ENCODE measurements around the gene DCLK1.
"Not testable (repeated sequence)": the region's sequence is repeated elsewhere in the genome, so short reads cannot be mapped to it uniquely, and the experiment has no call there.

DCLK1 gene

DNA sequence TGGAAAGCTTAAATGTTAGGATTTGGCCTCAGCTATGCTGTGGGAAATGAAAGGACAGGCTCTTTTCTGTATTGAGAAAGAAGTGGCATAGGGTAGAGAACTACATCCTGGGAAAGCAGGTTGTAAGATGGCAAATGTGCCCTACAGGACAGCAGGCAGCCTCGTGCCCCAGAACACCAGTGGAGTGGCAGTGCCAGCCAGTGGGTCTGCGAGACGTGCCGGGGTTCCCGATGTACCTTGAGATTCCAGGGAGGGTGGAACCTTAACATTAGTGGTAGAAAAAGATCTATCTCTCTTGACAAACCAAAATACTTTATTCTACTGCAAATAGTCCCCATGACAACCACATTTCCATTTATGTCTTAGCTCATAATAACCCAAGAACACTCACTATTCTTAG is 42.7 kb downstream of the DCLK1 start:
- in situ Hi-C loops (cut with HindIII; ENCODE audit: low sequenced_read_pairs) = no loop called here

DNA sequence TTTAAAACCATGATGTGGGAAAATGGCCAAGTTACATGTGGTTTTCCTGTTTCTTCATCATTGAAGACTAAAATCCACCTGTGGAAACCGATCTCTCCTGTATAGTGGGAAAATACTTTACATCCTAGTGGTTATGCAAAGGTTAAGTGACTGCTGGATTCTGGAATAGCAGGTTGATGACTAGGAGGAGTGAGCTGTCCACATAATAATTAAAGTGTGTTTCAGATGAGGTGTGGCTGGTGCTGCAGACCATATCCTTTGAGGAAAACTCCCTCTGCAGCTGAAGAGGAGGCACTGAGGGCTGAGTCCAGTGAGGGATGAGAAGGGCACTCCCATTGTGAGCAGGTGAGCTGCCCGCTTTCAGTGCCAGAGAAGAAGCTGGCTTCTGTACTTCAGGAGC is 43.2 kb downstream of the DCLK1 start:
- in situ Hi-C loops (cut with HindIII; ENCODE audit: low sequenced_read_pairs) = no loop called here

DNA sequence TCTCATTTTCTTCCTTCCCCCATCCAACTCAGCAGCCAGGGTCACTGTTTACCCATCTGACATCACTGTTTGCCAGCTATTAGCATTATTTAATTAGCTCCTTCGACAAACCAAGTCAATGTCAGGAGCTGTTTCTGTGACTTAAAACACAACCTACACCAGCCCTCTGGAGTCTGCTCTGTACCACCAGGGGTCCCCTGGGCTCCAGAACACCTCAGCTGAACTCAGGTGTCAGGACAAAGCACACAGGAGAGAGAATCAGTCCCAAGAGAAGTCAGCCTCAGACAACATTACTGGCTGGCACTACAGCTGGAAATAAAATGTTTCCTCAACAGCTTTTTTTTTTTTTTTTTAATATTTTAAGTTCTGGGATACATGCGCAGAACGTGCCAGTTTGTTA is 45.1 kb downstream of the DCLK1 start:
- in situ Hi-C loops (cut with HindIII; ENCODE audit: low sequenced_read_pairs) = no loop called here

DNA sequence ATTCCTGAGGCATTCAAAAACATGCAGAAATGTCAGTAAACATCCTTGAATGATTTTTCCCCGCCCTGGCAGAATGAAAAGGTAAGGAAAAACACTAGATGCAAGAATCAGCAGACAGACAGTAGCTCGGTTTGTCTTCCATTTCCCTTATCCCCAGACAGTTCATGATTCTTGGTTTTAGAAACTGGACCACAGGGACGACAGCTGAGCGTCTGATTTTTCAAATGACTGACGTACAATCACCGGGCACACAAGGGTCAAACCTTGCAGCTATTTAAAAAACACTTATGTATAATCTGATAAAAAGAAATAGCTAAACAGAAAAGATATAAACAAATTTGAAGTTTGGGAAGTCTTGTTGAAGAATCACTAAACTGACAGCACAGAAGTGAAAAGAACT is 47.1 kb downstream of the DCLK1 start:
- in situ Hi-C loops (cut with HindIII; ENCODE audit: low sequenced_read_pairs) = no loop called here

DNA sequence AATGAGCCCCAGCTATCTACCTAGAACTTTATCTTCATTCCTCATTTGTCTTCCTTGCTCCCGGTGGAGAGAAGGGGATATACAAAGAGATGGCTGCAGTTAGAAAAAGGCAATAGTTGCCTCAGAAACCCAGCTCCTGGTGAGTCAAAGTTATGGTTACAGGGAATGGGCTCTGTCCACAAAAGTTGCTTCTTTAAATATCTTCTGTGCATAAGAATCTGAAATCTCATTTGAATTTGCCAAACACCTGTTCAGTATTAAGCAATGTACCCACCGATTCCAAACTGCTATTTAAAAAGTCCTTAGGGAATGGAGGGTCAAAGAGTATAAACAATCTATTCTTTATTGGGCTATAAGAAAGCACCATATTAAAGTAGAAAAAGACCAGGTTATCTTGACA is 48.4 kb downstream of the DCLK1 start:
- in situ Hi-C loops (cut with HindIII; ENCODE audit: low sequenced_read_pairs) = no loop called here

DNA sequence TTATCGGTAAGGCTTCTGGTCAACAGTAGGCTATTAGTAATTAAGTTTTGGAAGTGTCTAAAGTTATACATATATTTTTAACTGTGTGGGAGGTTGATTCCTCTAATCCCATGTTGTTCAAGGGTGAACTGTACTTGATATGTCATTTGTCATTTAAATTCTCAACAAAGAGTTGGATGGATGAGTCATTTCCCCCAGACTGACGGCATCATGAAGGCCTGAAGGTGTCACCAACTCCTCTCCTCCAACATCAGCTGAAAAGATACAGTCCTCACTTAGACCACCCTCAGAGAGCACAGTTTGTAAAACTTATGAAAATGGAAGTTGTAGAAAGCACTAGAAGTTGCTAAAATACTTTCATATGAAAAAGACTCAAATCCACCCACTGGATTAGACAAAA is 48.8 kb downstream of the DCLK1 start:
- in situ Hi-C loops (cut with HindIII; ENCODE audit: low sequenced_read_pairs) = no loop called here

DNA sequence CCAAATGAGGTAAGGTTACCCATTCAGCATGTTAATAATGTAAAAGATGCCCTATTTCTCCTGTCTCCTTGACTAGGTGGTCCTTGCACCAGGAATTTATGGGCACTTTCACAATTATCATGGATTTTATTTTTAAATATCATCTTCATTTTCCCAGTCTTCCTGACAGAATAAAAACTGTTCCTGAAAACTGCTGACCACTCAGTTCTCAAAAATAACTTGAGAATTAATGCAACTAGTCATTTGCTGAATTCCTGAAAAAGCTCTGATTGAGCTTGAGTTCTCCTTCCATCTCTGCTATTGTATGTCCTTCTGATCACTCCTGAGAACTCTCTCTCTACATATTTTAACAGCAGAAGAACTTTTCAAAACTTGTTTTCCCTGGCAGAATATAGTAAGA is 55.0 kb downstream of the DCLK1 start:
- in situ Hi-C loops (cut with HindIII; ENCODE audit: low sequenced_read_pairs) = no loop called here

DNA sequence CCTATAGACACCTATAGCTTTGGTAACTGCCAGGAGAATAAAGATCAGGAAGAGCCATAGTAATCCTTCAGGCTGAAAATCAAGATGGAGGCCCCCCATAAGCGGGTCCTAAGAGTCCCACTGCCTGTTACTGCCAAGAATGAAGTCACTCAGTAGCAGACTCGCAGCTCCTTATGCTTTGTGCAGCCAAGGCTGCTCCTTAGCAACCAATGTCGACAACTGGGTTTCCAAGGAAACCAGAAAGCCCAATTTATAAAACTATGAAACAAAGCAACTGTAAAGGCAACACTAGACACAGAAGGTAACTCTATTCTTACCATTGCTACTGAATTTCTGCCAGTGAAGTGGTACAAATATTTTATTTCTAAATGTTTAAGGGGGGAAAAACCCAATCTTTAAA is 56.5 kb downstream of the DCLK1 start:
- in situ Hi-C loops (cut with HindIII; ENCODE audit: low sequenced_read_pairs) = no loop called here

DNA sequence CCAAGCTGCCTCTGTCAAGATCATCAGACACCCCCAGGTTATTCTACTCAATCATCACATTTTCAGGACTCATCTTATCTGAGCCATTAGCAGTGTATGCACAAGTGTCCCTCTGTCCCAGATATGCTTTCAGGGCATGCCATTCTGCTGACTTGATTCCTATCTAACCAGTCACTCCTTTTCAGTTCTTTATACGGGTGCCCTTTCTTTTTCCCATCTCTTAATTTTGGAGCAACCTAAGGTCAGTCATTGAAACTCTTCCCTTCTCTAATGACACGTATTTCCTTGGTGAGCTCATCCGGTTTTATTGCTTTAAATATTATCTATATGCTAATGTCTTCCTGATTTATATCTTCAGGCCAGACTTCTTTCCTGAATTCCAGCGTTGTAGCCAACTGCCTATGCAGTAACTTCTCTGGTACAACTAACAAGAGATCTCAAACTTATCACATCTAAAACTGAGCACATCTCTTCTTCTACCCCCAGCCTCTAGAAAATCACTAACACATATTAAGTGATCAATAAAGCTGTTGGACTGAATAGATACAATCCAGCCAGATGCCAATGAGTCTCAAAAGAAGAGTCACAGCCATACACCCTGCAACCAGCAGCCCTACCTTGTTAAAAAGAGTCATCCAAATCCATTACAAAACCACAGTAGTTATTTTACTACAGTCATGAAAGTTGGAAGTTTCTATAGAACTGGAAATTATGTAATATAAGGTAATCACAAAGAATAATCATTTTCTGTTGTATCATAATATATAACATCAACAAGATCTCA is 58.8 kb downstream of the DCLK1 start:
- in situ Hi-C loops (cut with HindIII; ENCODE audit: low sequenced_read_pairs) = no loop called here

DNA sequence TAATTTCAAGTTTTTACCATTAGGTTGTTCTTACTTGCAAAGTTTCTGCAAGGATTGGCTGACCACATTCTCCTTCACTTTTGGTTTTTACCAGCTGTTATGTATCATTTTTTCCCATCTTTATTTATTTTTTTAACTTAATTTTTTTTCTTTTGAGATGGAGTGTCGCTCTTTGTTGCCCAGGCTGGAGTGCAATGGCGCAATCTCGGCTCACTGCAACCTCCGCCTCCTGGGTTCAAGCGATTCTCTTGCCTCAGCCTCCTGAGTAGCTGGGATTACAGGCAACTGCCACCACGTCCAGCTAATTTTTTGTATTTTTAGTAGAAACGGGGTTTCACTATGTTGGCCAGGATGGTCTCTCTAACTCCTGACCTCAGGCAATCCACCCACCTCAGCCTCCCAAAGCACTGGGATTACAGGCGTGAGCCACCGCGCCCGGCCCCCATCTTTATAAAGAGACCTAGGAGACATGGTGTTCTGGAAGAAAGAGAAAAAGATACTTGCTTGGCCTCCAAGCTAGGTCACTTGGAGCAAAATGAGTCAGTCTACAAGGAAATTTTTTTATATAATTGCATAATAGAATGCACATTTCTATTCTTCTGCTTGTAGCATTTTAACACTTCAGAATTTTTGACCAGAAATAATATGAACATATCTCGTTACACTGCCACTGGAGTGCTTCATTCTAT is 60.5 kb downstream of the DCLK1 start:
- in situ Hi-C loops (cut with HindIII; ENCODE audit: low sequenced_read_pairs) = not testable (repeated sequence)

DNA sequence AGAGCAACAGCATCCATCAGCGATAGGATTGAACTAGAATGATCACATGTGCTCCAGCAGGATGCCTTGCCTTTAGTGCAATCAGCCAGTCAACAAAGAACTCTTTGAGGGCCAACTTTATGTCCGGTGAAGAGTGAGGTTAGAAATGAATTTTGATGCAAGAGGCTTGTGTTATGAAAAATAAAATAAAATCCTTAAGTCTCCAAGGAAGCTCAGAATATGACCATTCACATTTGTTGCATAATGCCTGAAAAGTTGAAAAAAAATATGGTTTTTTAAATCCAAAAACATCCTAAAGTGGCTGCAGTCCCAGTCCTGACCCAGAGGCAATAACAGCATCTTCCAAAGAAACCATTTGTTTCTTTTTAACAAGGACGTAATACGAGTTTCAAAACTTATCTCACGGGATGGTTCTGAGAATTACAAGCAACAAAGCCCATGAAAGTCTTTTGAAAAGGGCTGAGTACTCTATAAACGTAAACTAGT is 61.3 kb downstream of the DCLK1 start:
- in situ Hi-C loops (cut with HindIII; ENCODE audit: low sequenced_read_pairs) = no loop called here

DNA sequence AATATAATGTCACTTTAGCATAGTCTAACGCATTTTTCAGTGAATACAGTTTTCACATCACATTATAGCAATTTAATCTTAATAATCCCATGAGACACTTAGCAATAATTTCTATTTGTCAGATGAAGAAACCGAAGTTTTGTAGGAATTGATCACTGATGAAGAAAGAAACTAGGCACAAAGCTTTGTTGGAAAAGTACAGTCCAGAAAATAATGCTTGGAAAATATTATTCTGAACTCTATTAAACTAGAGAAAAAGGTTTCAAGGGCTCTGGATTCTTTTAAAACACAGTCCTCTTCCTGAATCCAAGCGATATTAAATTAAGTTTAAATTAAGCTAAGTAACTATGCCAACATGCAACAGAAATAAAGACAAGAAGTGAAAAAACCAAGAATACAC is 62.2 kb downstream of the DCLK1 start:
- in situ Hi-C loops (cut with HindIII; ENCODE audit: low sequenced_read_pairs) = no loop called here

DNA sequence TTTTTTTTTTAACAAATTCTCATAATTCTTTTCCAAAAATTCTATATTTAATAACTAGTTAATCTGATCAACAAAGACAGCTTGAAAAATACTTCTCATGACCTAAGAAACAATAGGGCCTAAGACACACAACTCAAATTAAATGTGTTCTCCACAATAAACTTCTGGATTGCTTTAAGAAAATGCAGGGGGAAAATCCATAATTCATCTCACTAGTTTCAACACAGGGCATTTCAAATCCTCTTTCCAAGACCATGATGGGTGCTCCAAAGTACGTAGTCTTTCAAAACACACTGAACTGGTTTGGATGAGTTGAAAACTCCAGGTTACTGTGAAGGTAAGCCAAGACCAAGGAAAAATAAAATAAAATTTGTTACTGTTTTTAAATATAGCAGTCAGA is 62.6 kb downstream of the DCLK1 start:
- in situ Hi-C loops (cut with HindIII; ENCODE audit: low sequenced_read_pairs) = no loop called here

DNA sequence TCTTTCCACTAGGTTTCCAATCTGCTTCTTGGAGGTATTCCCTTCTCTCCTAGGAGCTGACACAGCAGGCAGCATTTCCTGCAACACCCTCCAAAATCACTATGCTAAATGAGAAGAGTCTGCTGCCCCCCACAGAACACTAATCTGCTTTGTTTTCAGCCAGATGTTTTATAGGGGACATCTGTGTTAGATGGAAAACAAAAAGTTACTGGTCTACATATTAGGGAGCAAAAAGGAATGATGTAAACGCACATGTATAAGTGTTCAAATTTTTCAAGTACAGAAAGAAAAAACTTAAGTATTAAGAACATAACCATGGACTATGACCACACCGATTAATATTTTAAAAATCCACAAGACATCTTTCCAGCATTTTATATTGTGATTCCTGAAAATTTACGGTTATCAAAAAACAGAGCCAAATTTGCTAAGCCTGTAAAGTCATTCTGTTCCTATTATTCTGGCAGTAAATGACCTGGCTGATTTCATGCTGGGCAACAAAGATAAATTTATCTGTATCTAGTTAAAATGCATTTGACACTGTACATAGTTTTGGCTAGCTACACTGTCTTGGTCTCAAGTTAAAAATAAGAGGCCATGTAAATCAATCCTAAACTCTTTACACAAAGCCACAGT is 63.3 kb downstream of the DCLK1 start:
- in situ Hi-C loops (cut with HindIII; ENCODE audit: low sequenced_read_pairs) = no loop called here

DNA sequence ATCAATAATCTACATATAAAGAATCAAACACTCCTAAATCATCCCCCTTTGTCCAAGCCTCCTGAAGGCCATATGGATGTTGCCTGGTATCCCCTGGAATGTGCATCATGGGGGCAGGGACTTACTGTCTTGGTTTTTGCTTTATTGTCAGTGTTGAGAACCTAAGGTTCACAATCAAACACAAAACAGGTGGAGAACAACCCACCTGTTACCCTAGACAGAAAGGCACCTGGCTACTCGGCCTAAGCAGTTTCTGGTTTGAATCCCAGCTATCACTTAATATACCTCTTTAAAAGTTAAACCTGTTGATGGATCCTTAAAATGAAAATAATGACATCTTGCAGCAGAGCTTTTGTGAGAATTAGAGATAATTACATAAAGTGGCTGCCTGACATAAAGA is 68.9 kb downstream of the DCLK1 start:
- in situ Hi-C loops (cut with HindIII; ENCODE audit: low sequenced_read_pairs) = no loop called here

DNA sequence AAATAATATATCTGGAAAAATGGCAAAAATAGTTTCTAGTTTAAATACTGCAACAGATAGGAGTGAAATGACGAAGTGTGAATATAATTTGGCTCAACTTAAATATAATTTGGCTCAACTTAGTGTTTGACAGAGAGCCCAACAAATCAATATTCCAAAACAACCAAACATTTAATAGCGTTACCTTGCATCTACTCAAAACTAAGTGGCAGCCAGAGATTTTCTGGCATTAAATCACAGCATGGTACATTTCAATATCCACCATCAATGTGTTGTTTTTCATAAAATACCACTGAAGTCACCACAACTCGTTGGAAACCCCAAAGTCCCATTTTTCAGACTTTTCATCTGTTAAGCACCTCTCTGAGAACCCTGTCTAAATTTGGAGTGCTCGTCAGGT is 69.6 kb downstream of the DCLK1 start:
- in situ Hi-C loops (cut with HindIII; ENCODE audit: low sequenced_read_pairs) = no loop called here

DNA sequence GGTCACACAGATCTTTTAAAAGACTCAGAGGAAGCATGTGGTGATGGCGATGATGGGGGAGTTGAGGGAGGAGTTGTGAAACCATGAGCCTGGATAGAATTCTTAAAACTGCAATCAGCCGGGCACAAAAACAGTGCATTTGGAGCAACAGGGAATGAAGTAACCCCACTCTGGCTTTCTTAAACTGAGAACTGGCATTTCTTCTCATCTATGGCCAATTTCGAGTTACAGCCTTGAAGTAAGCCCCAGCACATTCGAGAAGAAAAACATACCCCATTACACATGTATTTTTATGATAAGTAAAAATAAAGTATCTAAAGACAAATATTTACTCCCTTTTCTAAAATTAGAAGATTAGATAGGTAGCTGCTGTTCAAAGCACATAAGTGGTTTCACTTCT is 70.1 kb downstream of the DCLK1 start:
- in situ Hi-C loops (cut with HindIII; ENCODE audit: low sequenced_read_pairs) = no loop called here

DNA sequence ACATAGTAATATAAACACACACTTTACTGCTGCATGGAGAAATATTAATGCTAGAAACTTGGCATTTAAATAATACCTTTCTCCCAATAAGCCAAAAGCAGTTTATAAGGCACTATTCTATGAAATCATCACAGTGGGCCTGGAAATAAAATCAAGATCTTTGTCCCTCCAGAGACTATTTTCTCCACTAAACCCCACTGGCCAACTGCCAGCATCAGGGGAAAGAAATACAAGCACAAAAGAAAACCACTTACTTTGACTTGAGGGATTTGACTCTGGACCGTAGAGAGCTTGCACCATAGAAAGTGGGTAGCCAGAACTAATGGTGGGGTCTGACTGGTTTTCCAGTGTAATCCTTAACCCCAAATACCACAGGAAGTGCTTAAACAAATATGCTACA is 71.9 kb downstream of the DCLK1 start:
- in situ Hi-C loops (cut with HindIII; ENCODE audit: low sequenced_read_pairs) = no loop called here

DNA sequence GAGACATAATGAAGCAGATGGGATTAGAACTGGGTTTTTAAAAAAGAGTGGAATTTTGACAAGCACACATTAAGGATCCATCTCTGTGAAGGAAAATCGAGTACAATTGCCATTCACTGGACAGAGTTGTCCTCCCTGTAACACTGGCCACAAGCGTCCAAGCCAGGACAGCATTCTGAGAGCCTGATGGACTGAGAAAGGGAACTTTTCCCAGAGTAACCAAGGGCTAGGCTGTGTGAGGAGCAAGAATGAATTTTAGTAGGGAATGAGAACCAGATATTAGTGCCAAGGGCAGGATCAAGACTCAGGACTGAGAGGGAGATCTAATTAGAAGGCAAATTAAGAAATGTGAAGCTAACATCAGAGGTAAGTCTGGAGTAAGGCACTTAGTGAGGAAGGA is 73.1 kb downstream of the DCLK1 start:
- in situ Hi-C loops (cut with HindIII; ENCODE audit: low sequenced_read_pairs) = no loop called here

DNA sequence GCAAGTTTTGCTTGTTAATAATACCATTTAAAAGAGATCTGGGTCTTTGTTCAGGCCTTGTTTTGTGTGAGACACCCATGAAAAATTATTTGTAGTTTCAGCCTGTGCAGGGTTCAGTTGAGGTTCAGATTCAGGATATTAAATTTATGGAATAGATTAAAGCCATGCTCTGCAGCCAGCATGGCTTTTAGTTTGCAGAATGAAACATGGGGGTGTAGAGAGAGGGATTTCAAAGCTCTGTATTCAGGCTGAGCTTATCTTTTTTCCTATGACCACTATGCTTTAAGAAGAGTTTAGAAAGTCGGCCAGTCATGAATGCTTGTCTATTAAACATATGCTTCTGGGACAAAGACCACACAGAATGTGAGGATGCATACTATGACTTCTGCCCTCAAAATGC is 73.6 kb downstream of the DCLK1 start:
- in situ Hi-C loops (cut with HindIII; ENCODE audit: low sequenced_read_pairs) = no loop called here

DNA sequence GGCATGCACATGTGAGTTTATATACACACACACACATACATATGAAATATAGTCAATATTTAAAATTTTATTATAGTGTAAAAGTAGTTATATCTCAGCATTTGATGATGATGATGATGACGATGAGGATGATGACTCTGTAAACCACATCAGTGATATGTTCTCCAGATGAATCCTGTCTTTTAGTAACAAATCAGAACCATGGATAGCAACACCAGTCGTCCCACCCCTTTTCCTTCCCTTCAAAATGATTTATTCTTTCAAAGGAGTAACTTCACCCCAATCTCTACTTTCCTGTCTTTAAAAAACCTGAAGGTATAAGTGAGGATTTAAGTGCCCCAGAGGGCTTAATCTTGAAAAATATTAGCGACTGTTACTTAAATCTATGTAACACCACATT is 74.1 kb downstream of the DCLK1 start:
- in situ Hi-C loops (cut with HindIII; ENCODE audit: low sequenced_read_pairs) = no loop called here

DNA sequence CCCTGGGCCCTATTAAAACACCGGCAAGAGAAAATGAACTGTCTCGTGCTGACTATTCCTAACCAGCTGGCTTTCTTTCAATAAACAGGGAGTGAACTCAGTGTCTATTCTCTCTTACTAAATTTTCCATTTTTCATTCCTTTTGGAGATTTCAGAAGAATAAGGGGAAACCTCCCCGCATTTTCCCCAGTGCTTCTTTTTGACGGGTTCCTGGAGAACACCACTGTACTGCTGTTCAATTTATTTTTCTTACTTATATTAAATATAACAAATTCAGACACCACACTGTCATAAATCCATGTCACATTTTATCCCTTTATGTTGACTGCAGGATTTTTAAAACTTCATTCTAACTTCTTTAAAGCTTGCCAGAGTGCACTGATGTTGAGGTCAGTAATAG is 75.8 kb downstream of the DCLK1 start:
- in situ Hi-C loops (cut with HindIII; ENCODE audit: low sequenced_read_pairs) = no loop called here

Measured in DLD1 (cell line).